DMS 273 treated with DMSO at 0.1 percent for 48 hours (cell line): ENCODE results near the gene VILL.
"Not testable (repeated sequence)": the region's sequence is repeated elsewhere in the genome, so short reads cannot be mapped to it uniquely, and the experiment has no call there.

Experiments used
- DNase-seq: peaks from one replicate; lab custom pipeline; 2025; lab: John Stamatoyannopoulos, UW

The VILL gene

GRCh38 chr3:37963635-37964034 lies 27.0 kb upstream of the VILL start:
- no peak for DNase-seq

DNA sequence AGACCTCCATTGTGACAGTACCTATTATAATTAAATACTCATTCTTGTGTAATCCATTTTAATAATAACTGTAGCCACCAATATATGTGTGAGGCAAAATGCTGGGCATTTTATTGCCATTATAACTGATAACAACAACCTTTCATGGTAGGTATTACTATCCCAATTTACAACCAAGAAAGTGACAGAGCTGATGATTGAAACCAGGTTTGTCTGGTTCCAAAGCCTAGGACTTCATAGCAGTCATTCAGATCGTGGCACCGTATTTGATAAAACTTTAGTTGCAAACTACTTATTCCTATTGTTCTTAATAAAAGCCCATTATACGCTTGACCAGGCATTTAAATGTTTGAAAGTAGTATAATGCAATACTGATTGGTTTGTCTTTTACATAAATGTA lies 26.4 kb upstream of the VILL start:
- no peak for DNase-seq

- DNase-seq: no peak
Measured at GRCh38 chr3:37964716-37965115, 25.9 kb upstream of the VILL start.

DNA sequence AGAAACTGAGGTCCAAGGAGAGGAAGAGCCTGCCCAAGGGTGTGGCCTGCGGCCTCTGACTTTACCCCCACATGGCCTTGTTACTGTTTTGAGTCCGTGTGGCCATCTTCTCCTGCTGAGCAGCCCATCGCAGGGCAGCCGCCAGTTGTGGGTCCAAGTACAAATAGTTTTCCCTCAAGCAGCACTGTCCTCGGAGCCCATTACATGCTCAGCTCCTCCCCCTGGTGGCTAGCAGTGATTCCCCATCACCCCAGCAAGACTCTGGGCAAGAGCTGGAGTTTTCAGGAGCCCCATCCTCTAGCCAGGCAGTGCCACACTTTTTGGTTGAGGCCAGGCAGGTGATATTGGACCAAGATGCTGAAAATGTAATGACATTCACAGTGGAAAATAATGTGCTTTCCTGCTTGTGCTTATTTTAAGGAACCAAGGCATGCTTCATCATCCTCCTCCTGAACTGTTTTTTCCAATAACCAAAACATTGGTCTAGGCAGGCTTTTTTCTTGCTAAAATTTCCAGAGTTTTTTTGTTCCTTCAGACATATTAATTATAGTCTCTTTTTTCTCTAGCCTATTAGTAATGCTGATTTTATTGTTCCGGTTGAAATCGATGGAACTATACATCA lies 23.2 kb upstream of the VILL start:
- no peak for DNase-seq

GRCh38 chr3:37968199-37968598 lies 22.4 kb upstream of the VILL start:
- no peak for DNase-seq

DNA sequence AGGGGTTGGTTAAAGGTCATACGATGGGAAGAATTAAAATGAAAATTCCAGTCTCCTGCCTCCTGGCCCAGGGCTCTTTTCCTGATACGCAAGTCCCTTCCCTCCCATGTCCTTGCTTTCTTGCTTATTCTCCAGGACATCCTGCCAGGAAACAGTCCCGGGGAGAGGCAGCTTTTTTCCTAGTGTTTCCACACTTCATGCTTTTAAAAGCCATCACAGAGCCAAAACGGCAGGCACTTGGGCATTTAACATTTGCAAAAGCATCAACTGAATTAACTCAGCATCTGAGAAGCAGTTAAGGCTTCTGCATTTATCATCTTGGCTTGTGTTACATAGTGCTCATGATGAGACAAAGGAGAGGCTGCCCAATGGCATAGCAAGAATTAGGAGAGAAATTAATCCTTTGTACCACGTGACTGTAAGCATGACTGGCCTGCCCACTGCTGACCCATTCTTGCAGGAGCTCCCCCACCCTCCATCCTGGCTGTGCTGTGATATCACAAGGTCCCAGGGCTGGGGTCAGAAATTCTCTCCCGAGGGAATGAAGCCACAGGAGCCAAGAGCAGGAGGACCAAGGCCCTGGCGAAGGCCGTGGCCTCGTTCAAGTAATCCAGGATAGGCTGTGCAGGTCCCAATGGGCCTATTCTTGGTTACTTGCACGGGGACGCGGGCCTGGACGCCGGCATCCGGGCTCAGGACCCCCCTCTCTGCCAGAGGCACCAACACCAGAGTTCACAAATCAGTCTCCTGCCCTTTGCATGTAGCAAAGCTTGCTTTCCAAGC lies 21.6 kb upstream of the VILL start:
- no peak for DNase-seq

GRCh38 chr3:37969596-37970100 lies 20.9 kb upstream of the VILL start:
- peak; percentile 24 for DNase-seq

DNA sequence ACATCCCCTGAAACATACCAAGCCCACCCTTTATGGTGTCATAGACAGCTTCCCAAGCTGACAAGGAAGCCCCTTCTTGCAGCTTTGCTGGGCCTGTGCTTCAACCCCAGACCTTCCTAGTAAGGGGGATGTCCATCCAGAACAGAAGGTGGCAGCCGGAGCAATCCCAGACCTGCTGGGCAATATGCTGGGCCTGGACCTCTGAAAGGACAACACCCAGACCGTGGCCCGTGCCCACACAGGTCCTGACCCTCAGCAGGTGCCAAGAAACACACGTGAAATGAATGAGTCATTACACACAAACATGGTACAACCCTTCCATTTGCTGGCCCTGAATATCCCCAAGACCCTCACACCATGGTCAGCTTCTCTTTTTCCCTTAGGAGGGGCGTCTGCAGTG lies 19.8 kb upstream of the VILL start:
- DNase-seq: no peak

DNA sequence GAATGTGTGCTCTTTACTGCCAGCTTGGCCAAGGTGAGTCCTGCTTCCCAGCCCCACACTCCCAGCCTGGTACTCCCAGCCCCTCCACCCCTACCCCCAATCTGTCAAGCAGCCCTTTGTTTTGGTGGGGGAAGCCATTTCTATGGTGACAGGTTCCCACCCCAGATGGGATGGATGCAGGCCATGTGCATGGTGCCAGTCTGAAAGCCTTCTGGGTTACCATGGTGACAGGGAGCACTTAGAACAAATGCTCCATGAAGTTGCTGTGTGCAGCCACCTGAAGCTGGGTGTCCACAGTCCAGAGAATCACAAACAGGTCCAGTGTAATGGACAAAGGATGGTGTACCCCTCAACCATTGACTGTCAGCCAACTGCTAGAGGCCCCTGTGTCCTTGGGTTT lies 19.1 kb upstream of the VILL start:
- DNase-seq: peak; percentile 42

GRCh38 chr3:37972056-37972455 lies 18.5 kb upstream of the VILL start:
- DNase-seq: not testable (repeated sequence)

DNA sequence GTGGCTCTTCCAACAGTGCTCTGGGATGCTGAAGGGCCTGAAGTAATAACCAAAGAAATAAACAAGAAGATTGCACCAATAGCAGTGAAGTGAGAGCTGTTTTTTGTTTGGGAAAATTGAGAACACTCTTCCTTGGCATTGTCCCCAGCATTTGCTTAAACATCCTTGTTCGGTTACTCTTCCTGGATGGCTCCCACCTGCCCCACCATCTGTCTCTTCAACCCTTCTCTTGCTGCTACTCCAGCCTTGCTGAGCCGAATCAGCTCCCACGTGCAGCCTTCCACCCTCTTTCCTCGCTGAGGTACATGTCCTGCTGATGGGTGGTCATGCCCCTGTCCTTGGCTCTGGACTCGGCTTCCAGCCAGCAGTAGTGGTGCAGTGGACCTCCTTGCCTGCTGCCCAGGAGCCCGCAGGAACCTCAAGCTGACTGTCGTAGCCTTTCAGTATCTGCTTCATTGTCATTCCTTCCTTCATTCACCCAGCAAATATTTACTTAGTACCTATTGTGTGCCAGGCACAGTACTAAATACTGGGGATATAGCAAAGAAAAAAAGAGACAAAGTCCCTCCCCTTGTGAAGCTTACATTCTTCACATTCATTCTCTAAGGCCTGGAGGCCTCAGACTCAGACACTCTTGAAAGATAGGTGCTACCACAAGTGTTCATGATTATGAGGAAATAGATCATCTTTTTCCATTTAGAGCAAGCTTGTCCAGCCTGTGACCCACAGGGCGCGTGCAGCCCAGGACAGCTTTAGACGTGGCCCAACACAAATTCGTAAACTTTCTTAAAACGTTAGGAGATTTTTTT lies 17.1 kb upstream of the VILL start:
- peak; percentile 74 for DNase-seq

DNA sequence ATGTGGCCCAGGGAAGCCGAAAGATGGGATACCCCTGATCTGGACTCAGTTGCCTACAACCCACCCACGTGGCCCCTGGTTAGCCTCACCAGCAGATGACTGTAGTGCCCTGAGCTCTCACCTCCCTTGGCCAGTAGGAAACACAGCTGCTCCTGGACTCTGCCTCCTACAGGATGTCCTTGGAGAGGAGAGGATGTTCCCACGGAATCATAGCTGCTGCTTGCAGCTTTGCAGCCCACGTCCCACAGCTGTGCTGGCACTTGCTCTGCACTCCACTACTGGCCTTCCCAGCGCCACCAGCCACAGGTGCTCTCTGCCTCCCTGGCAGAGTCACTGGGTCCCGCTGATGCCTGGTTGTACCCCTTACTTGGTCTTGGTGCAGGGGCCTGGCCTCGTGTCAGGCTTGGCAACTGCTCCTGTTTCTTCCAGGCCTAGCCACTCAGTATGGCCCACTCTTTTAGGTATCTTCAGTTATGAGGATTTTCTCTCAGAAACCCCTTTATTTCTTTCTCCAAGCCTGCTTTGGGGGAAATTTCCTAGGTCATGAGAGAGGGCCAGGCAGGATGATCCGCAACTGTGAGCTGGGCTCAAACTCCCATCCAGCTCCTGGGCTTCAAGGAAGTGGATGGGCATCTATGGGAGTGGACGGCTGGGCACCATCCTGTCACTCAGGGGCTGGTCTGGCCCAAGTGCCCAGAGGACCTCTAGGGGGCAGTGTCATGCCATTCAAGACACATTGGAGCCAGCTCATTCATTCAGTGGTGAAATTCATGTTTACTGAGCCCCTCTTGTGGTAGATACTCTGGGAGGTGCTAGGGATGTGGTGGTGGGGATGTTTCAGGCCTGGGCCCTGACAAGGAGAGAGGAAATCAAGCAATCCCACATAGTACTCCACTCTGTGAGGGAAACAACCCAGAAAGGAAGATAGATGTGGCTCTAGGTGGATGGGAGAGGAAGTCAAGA lies 16.2 kb upstream of the VILL start:
- DNase-seq: peak; percentile 45

DNA sequence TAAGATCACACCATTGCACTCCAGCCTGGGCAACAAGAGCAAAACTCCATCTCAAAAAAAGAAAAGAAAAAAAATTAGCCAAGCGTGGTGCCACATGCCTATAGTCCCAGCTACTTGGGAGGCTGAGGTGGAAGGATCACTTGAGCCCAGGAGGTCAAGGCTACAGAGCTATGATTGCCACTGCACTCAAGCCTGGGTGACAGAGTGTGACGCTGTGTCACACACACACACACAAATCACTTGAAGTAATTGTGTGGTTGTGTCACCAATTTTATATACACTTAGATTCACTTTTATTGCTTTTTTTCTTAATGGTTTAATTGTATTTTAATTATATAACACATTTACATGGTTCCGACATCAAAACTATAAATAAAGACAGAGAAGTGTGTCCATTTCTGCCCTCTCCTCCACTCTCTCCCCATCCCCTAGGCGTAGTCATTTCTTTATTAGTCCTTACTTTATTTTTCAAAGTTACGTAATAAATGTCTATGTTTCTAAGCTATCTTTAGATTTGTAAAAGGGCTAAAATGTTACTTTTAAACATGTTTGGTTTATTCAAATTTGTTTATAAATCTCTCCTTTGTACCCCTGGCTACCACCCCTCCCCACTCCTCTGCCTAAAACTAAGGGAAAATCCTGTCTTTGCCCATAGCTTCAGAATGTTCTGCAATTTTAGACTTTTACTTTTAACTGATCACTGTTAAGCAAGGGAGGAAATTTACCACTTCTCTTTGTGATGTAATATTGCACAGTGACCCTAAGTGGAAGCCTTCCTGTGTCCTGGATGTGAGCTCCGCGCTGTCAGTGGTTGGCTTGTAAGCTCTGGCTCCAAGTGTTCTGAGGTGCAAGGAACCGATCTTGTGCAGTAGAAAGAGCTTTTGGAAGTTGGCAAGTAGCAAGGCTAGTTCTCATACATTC lies 10.8 kb upstream of the VILL start:
- no peak for DNase-seq

DNA sequence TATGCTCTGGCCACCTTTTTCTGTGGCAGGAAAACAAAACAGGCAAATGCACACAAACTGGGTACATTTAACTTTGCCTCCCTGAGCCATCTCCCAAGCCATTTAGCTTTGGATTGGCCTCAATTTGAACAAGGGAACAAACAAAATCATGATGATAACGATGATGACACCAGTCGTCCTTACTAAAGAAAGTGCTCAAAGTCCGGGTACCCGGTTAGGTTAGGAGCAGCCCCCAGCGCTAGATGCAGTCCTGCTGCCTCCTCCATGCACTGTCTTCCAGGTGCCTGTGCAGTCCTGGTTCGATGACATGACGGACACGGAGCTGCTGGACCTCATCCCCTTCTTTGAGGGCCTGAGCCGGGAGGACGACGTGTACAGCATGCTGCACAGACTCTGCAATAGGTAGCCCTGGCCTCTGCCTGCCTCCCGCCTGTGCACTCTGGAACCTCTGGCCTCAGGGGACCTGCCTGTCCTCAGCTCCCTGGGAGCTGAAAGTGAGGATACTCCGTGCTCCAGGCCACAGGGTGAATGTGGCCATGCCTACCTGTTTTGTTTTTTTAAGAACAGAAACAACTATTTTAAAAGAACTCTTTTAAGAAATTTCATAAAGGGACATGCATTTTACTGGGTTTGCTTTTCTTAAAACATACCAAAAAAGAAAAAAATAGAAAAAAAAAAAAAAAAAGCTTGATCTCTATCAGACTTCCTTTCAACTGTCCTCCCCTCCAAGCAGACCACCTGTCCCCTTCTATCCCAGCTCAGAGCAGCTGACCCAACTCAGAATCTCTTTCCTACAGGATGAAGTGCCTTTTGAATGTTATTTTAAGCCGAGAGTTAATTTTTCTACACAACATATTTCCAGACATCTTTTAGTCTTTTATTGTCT lies 9.9 kb upstream of the VILL start:
- no peak for DNase-seq

GRCh38 chr3:37981348-37981664 lies 9.3 kb upstream of the VILL start:
- DNase-seq: no peak

DNA sequence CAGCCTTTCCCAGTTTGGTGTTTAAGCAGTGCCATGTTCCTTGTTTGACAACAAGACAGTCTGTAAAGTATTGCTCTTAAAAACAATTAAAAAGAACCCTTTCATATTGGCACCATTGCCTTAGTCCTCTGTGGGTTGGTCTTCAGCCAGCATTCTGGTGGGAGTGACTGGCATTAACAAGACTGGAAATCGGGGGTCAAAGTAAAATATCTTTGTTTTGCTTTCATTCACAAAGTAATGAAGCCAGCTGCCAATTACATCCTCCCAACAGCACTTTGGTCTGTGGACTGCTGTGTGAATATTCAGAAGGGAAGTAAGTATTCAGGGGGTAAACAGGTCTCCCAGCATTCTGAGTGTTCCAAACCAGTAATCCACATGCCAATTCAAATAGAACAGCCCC lies 8.3 kb upstream of the VILL start:
- DNase-seq: no peak

DNA sequence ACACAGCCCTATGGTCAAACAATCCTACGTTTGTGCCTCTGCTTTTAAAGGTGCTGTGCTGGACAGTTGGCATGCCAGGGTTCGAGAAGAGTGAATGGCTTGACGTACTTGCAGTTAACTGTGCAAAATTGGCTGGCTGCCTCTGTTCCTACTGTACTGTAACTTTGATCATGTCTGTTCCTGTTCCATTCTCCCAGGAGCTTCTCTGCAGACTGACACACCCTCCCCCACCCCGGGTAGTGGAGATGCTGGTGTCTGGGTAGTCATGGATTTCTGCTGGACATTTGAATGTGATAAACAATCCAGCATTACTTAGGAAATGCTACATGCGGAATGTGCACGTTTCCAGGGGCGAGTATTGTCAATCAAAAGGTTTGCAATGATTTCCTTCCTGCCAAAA lies 6.5 kb upstream of the VILL start:
- DNase-seq: no peak

DNA sequence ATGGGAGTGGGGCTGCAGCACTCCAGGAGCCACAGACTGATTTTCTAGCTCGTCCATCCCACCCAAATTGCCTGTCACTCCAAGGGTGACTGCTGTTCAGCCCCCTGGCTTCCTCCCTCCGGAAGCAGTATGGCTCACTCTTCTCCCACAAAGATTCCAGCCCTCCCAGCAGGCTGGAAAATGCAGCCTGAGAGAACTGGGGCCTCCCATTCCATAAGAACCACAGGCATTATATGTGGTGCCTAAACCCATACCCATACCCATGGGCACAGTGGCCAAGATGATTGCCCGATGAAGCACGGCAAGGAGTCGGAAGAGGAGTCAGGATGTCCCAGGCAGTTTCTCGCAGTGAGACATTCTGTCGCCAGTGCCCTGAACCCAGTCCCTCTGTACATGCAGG lies 6.0 kb upstream of the VILL start:
- DNase-seq: no peak

DNA sequence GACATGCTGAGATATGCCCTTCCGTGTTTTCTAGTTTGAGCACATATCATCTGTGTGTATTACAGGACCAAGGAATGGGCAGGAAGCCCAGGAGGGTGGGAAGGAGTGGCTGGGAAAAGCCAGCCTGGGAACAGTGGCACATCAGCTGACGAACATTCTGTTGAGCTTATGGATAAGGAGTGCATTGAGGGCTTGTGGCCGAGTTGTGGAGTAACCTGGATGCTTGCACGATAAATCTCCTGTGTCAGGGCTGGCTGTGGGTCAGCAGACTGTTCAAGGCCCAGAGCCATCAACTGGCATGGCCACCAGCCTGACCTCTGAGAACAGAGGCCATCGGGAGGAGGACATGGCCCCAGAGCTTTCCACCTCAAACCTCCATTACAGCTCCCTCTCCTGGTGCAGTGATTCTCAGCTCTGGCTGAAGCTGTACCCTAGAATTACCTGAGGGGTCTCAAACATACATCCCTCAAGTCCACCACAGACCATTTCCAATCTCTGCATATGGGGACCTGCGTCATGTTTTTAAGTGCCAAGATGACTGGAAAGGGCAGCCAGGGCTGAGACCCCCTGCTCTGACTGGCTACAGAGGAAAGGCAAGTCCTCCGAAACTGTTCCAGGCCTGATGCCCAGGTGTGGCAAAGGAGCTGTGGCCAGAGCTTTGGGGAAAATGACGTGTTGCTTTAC lies 4.8 kb upstream of the VILL start:
- DNase-seq: no peak
